ENCODE measurements around the gene HNRNPAB.

Gene HNRNPAB

GRCh38 chr5:178180141-178180863 is 24.0 kb upstream of the HNRNPAB start:
- TF ChIP-seq CTCF (IDR thresholded peaks at IDR 0.05; ENCODE audit: low read length) (no peak), EZH2phosphoT487 (IDR thresholded peaks at IDR 0.05; ENCODE audit: low read length) (no peak), EZH2 (optimal IDR thresholded peaks at IDR 0.05; ENCODE audit: low read depth, low read length) (no peak)
- Histone ChIP-seq H2AFZ (ENCODE audit: low read length) (0 out of 2 replicates have a peak overlapping the region, but pooled peaks have one; percentile 2), H3K4me1 (ENCODE audit: low read length) (no peaks in the 10 kb centered on the region), H3K9me2 (replicated peaks; ENCODE audit: insufficient read depth, low read length) (no peaks in the 10 kb centered on the region), H3K9ac (ENCODE audit: low read length) (no peak overlapping the region), H3K27ac (ENCODE audit: low read length) (no peak overlapping the region), H3K4me3 (ENCODE audit: low read length) (no peak overlapping the region), H4K20me1 (ENCODE audit: insufficient read depth, low read length) (no peaks in the 10 kb centered on the region), H3F3A (ENCODE audit: insufficient read depth, low read length) (no peaks in the 10 kb centered on the region), H3K4me2 (ENCODE audit: low read depth, low read length) (no peak overlapping the region), H3K27me3 (replicated peaks; ENCODE audit: insufficient read depth, low read length) (no peaks in the 10 kb centered on the region), H3K9me3 (replicated peaks; ENCODE audit: insufficient read depth, low read length) (no peaks in the 10 kb centered on the region), H3K36me3 (replicated peaks; ENCODE audit: insufficient read depth, low read length) (no peaks in the 10 kb centered on the region), H3K79me2 (ENCODE audit: low read length) (no peaks in the 10 kb centered on the region)
- peak; percentile 29 for DNase-seq

- no peak overlapping the region for H3K27ac ChIP-seq (ENCODE audit: low read length)
- no peak overlapping the region for H2AFZ ChIP-seq (ENCODE audit: low read length)
Measured at GRCh38 chr5:178182158-178182876, 22.0 kb upstream of the HNRNPAB start.

GRCh38 chr5:178186427-178186826 is 17.9 kb upstream of the HNRNPAB start:
- no peak overlapping the region for H3K27ac ChIP-seq (ENCODE audit: low read length)
- H3K36me3 ChIP-seq (replicated peaks; ENCODE audit: insufficient read depth, low read length): no peaks in the 10 kb centered on the region
- H3K9me3 ChIP-seq (replicated peaks; ENCODE audit: insufficient read depth, low read length): no peaks in the 10 kb centered on the region
- no peak for DNase-seq
- H3K79me2 ChIP-seq (ENCODE audit: low read length): no peaks in the 10 kb centered on the region
- no peaks in the 10 kb centered on the region for H4K20me1 ChIP-seq (ENCODE audit: insufficient read depth, low read length)
- H3F3A ChIP-seq (ENCODE audit: insufficient read depth, low read length): no peaks in the 10 kb centered on the region
- H3K27me3 ChIP-seq (replicated peaks; ENCODE audit: insufficient read depth, low read length): no peaks in the 10 kb centered on the region
- no peaks in the 10 kb centered on the region for H3K4me1 ChIP-seq (ENCODE audit: low read length)
- H3K9me2 ChIP-seq (replicated peaks; ENCODE audit: insufficient read depth, low read length): no peaks in the 10 kb centered on the region
- H3K4me2 ChIP-seq (ENCODE audit: low read depth, low read length): no peak overlapping the region
- no peak for TF ChIP-seq EZH2 (optimal IDR thresholded peaks at IDR 0.05; ENCODE audit: low read depth, low read length)
- no peak for TF ChIP-seq CTCF (IDR thresholded peaks at IDR 0.05; ENCODE audit: low read length)
- no peak for TF ChIP-seq EZH2phosphoT487 (IDR thresholded peaks at IDR 0.05; ENCODE audit: low read length)
- no peak overlapping the region for H2AFZ ChIP-seq (ENCODE audit: low read length)
- H3K4me3 ChIP-seq (ENCODE audit: low read length): no peak overlapping the region
- no peak overlapping the region for H3K9ac ChIP-seq (ENCODE audit: low read length)

More at GRCh38 chr5:178182158-178182876, 22.0 kb upstream of the HNRNPAB start:
- Histone ChIP-seq H3K36me3 (replicated peaks; ENCODE audit: insufficient read depth, low read length) (no peaks in the 10 kb centered on the region), H3K9ac (ENCODE audit: low read length) (no peak overlapping the region), H3K79me2 (ENCODE audit: low read length) (no peaks in the 10 kb centered on the region), H3K4me3 (ENCODE audit: low read length) (no peak overlapping the region), H3K27me3 (replicated peaks; ENCODE audit: insufficient read depth, low read length) (no peaks in the 10 kb centered on the region), H3K9me3 (replicated peaks; ENCODE audit: insufficient read depth, low read length) (no peaks in the 10 kb centered on the region), H4K20me1 (ENCODE audit: insufficient read depth, low read length) (no peaks in the 10 kb centered on the region), H3K4me2 (ENCODE audit: low read depth, low read length) (no peak overlapping the region), H3F3A (ENCODE audit: insufficient read depth, low read length) (no peaks in the 10 kb centered on the region), H3K4me1 (ENCODE audit: low read length) (no peaks in the 10 kb centered on the region), H3K9me2 (replicated peaks; ENCODE audit: insufficient read depth, low read length) (no peaks in the 10 kb centered on the region)
- DNase-seq: no peak
- TF ChIP-seq EZH2 (optimal IDR thresholded peaks at IDR 0.05; ENCODE audit: low read depth, low read length) (no peak), CTCF (IDR thresholded peaks at IDR 0.05; ENCODE audit: low read length) (no peak), EZH2phosphoT487 (IDR thresholded peaks at IDR 0.05; ENCODE audit: low read length) (no peak)
